NCI-H526 treated with DMSO at 0.1 percent for 48 hours (cell line): Measurements from ENCODE around the gene PFDN5.
"Not testable (repeated sequence)": the region's sequence is repeated elsewhere in the genome, so short reads cannot be mapped to it uniquely, and the experiment has no call there.

Experiments
- DNase-seq: peaks from one replicate; lab custom pipeline; 2025; lab: John Stamatoyannopoulos, UW

The PFDN5 gene

GRCh38 chr12:53286448-53286847, 8.9 kb upstream of the PFDN5 start:
- DNase-seq = no peak

DNA sequence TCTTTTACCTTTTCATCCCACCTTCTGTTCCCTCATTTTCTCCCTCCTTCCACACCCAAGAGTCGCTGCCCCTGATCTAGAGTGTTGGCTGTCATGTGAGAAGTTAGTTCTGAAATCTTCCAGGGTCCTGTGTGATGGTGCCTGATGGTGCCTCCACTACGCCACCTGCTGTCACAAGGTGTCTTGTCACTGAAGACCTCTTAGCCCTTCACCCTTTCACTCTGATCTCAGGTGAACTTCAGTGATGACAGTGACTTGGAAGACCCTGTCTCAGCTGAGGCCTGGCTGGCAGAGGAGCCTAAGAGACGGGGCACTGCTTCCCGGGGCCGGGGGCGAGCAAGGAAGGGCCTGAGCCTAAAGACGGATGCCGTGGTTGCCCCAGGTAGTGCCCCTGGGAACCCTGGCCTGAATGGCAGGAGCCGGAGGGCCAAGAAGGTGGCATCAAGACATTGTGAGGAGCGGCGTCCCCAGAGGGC, 7.6 kb upstream of the PFDN5 start:
- peak; percentile 20 for DNase-seq

DNA sequence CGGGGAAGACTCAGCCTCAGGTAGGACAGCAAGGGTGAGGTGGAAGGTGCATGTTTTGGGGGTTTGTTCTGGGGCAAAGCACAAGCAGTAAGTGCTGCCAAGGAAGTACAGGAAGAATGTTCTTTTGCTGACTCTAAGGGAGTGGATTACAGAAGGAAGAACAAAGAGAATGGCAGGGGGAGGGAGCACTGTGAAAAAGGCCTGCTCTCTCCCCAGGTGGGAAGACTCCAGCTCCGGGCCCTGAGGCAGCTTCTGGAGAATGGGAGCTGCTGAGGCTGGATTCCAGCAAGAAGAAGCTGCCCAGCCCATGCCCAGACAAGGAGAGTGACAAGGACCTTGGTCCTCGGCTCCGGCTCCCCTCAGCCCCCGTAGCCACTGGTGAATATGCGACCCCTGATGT, 7.0 kb upstream of the PFDN5 start:
- DNase-seq = no peak

GRCh38 chr12:53289891-53290290, 5.5 kb upstream of the PFDN5 start:
- no peak for DNase-seq

DNA sequence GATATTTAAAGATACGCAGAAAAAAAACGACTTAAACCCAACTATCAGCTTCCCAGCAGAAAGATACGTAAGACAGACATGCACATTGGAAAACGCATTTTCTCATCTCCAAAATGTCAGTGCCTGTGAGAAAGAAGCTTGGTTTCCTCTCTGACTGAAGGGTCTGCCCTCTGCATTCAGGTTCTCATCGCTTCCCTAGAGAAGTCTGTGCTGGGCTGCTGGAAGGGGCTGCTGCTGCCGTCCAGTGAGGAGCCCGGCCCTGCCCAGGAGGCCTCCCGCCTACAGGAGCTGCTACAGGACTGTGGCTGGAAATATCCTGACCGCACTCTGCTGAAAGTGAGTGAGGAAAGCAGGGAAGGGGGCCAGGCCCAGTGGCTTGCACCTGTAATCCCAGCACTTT, 4.7 kb upstream of the PFDN5 start:
- DNase-seq = no peak

GRCh38 chr12:53292426-53292825, 2.9 kb upstream of the PFDN5 start:
- DNase-seq = no peak

GRCh38 chr12:53295891-53296219, 513 bp downstream of the PFDN5 start:
- DNase-seq = no peak

DNA sequence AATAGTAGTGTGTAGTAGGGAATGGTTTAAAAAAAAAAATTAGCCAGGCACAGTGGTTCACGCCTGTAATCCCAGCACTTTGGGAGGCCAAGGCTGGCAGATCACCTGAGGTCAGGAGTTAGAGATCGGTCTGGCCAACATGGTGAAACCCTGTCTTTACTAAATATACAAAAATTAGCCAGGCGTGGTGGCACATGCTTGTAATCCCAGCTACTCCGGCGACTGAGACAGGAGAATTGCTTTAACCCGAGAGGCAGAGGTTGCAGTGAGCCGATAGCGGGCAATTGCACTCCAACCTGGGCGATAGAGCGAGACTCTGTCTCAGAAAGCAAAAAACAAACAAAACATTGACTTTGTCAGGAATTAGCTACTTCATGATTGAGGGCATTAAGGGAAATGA, 1.8 kb downstream of the PFDN5 start:
- not testable (repeated sequence) for DNase-seq

DNA sequence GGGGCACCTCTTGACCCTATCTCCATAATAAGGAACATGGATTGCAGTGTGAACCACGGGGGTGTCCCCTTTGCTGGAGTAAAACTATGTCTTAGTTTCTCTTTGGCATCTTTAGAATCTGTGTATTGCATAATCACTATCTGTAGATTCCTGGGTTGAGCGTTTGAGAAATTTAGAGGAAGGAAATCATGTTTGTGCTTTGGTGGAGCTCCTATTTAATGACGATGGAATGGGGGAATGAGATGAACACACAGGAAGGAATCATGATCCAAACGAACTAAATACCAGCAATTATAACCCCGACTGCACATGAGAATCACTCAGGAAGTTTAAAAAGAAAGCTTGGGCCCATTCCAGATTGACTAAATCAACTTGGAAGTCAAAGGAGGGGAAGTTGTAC, 2.8 kb downstream of the PFDN5 start:
- no peak for DNase-seq

DNA sequence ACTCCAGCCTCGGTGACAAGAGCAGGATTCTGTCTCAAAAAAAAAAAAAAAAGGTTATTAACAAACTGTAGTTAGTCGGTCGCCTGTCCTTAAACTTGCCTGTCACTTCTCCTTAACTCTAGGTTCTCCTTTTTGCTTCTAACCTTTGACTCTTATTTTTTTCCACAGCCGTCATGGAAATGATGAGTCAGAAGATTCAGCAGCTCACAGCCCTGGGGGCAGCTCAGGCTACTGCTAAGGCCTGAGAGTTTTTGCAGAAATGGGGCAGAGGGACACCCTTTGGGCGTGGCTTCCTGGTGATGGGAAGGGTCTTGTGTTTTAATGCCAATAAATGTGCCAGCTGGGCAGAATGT, 3.7 kb downstream of the PFDN5 start:
- no peak for DNase-seq

- DNase-seq = peak; percentile 84
Observed at GRCh38 chr12:53299454-53300180, 4.3 kb downstream of the PFDN5 start, which contains the start of gene MYG1. Gene MYG1, plus strand, starts transcription at chr12:53299695. Its CDS starts 43 bp downstream, at chr12:53299738.

DNA sequence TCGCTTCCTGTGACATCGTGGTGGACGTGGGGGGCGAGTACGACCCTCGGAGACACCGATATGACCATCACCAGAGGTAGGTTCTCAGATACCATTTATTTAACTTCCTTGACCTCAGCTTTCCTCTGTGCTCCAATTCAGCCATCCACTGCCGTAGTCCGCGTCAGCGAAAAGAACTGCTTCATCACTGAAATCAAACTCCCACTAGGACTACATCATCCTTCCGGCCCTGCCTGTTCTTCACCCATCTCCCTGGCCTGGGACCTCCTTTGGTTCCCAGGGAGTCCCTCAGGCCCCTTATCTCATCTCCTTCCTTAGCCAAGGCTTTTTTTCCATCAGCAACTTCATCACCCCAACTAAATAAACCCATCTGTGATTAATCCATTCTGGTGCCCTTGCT, 4.8 kb downstream of the PFDN5 start:
- DNase-seq = no peak

- DNase-seq = no peak
Observed at GRCh38 chr12:53302903-53303302, 7.6 kb downstream of the PFDN5 start.

GRCh38 chr12:53306826-53307225, 11.5 kb downstream of the PFDN5 start:
- DNase-seq = no peak

- no peak for DNase-seq
Observed at GRCh38 chr12:53308276-53308675, 12.9 kb downstream of the PFDN5 start.

GRCh38 chr12:53313996-53314395, 18.7 kb downstream of the PFDN5 start:
- no peak for DNase-seq

DNA sequence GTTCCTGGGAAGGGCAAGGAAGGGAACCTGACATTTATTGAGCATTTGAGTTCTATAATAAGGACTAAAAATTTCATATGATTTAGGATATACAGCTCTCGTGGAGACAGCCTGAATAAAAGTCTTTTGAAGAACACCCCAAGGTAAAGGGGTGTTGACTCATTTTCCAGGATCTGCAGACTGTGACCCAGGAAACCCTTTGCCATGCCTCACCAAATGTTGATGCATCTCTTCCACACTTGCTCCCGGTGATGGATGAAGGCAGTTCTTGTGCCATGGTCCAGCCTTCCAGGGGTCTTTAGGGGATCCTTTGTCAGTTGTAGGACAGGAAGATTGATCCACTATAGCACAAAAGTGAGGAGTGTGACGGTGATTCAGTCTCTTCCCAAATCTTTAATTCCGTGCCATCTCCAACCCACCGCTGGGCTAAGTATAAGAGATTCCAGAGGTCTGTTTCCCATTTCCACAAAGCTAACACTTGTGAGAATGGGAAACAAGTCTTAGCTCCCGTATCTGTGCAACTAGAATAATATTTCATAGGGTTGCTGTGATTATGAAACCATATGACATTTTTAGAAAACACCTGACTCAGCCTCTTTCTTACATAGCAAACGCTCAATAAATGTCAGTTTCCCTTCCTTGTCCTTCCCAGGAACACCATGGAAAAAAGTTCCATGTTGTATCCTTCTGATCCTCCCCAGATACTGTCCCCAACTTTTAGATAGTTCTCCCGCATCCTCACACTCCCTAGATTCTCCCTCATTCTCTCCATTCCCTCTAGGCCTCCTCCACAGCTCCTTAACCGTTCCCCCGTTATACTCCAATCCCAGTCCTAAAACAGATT, 25.2 kb downstream of the PFDN5 start:
- DNase-seq = no peak

DNA sequence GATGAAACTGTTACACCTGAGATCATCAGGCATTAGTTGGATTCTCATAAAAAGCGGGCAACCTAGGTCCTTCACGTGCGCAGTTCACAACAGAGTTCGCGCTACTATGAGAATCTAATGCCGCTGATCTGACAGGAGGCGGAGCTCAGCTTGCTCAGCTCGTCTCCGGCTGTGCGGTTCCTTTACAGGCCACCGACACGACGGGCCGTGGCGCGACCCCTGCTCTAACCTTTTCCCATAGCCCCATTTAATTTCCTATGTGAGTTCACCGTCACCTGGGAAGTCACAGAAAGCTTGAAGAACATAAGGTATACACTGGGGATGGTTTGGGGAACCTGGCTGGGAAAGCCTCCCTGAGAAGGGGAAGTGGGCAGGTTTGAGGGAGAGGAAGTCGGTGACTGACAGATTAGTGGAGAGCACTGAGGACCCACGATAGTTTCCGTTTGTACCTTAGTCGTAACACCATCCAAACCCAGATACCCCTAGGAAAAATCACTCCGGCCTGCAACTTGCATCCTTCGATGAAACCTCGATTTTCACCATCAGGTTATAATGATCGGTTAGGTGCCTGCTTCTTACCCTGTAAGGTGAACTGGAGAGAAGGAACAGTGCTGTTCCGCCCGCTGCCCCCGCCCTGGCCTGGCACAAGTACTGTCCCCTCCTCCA, 28.9 kb downstream of the PFDN5 start:
- peak; percentile 45 for DNase-seq

DNA sequence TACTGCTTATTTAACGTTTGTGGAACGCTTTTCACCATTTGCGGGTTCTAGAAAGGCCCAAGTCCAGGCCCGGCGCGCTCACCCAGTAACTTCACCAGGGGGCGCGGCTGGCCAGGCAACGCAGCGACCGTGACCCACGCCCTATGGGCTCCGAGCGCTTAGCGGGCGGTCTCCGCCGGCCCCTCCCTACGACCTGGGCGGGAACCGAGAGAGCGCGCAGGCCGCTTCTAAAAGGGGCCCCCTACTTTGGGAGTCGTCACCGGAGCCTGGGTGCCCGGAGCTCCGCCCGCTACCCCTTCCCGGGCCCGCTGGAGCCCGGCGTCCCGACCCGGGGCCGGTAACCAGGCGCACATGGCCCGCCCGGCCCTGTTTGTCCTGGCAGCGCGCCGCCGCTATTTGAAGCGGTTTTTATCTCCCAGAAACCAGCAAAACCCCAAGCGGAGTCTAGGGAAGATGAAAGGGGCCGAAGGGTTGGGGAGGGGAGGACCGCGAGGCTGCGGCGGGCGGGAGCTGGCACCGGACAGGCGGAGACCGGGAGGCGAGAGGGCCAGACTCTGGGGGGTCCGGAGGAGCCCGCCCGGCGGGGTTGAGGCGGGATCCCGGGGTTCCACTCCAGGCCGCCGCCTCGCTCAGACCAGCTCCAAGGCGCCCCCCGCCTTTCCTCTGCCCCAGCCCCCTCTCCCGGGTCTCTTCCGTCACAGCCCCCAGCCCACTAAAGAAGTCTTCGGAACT, 29.6 kb downstream of the PFDN5 start:
- peak; percentile 73 for DNase-seq

DNA sequence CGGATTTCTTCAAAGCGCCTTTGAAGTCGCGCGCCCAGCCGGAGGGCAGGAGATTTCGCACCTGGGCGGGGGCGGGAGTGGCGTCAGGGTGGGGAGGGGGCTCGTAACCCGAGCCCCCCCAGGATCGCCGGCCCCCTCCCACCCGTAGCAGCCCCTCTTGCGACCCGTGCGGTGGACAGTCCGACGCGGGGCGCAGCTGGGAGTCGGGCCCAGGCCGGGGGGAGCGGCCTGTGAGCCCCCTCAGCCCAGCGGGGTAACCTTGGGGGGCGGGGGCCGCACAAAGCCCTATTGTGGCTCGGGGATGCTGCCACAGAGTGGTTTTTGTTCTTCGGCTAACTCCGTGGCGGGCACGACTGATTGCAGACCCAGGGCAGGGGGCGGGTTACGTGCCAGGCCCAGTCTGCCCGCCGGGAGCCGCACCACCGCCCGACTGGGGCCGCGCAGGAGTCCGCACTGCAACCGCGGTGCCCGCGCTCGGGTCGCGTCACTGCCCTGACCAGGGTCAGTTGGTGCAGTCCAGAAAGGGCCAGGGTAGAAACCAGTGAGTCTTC, 30.2 kb downstream of the PFDN5 start:
- no peak for DNase-seq

GRCh38 chr12:53326460-53327185, 31.3 kb downstream of the PFDN5 start:
- DNase-seq = no peak
